H9 (cell line): ENCODE data around the gene ARPP21. TPM values are rescaled to one million over a fixed set of nuclear protein-coding genes. Genes with fewer than 3 reads are reported as not detected.

ENCODE experiments used
- DNase-seq: peaks from one replicate; pipeline ENCODE4 v3.0.0-alpha.2; 2017
- H2AFZ ChIP-seq: one replicate; pipeline ENCODE4 v1.6.1; 2013; ENCODE audit warnings: mild to moderate bottlenecking, low read length, control low read depth, moderate library complexity
- H2AK5ac ChIP-seq: 2 replicates; pipeline ENCODE4 v1.6.1; 2013; ENCODE audit warnings: low read length, control low read depth, mixed read lengths; ENCODE audit not compliant: insufficient read length
- H2BK120ac ChIP-seq: one replicate; pipeline ENCODE4 v1.6.1; 2013; ENCODE audit warnings: low read depth, mild to moderate bottlenecking, low read length, control low read depth, inconsistent platforms; ENCODE audit not compliant: poor library complexity, severe bottlenecking
- H2BK12ac ChIP-seq: 2 replicates; pipeline ENCODE4 v1.6.1; 2013; ENCODE audit warnings: low read length, control low read depth, mixed read lengths, low read depth; ENCODE audit not compliant: insufficient read length
- H2BK15ac ChIP-seq: 2 replicates; pipeline ENCODE4 v1.6.1; 2013; ENCODE audit warnings: low read depth, low read length, control low read depth
- H2BK20ac ChIP-seq: one replicate; pipeline ENCODE4 v1.6.1; 2013; ENCODE audit warnings: low read depth, mild to moderate bottlenecking, low read length, control low read depth, inconsistent platforms; ENCODE audit not compliant: poor library complexity, severe bottlenecking
- H2BK5ac ChIP-seq: 2 replicates; pipeline ENCODE4 v1.6.1; 2013; ENCODE audit warnings: low read length, control low read depth, mixed read lengths; ENCODE audit not compliant: insufficient read length
- H3K14ac ChIP-seq: 2 replicates; pipeline ENCODE4 v1.6.1; 2013; ENCODE audit warnings: low read length, control low read depth; ENCODE audit not compliant: insufficient read depth
- H3K18ac ChIP-seq: 2 replicates; pipeline ENCODE4 v1.6.1; 2013; ENCODE audit warnings: low read depth, mild to moderate bottlenecking, mixed read lengths, low read length, control low read depth; ENCODE audit not compliant: insufficient read length
- H3K23ac ChIP-seq: 2 replicates; pipeline ENCODE4 v1.6.1; 2013; ENCODE audit warnings: low read length, control low read depth, mixed read lengths, low read depth; ENCODE audit not compliant: insufficient read length
- H3K23me2 ChIP-seq: 2 replicates; pipeline ENCODE4 v1.6.1; 2013; ENCODE audit warnings: low read depth, mild to moderate bottlenecking, mixed read lengths, low read length, control low read depth; ENCODE audit not compliant: insufficient read length, poor library complexity, severe bottlenecking
- H3K27ac ChIP-seq: 2 replicates; pipeline ENCODE4 v1.5.1; 2013; ENCODE audit warnings: low read length, control low read depth, mixed read lengths, low read depth; ENCODE audit not compliant: insufficient read length
- H3K27me3 ChIP-seq: 2 replicates; pipeline ENCODE4 v1.6.1; 2013; ENCODE audit warnings: low read length, control low read depth, inconsistent platforms; ENCODE audit not compliant: insufficient read depth
- H3K4ac ChIP-seq: 2 replicates; pipeline ENCODE4 v1.6.1; 2013; ENCODE audit warnings: low read depth, mild to moderate bottlenecking, control low read depth, inconsistent platforms, low read length, moderate library complexity
- H3K4me1 ChIP-seq: 2 replicates; pipeline ENCODE4 v1.6.1; 2013; ENCODE audit warnings: low read length, control low read depth, inconsistent platforms; ENCODE audit not compliant: insufficient read depth
- H3K4me2 ChIP-seq: 2 replicates; pipeline ENCODE4 v1.6.1; 2013; ENCODE audit warnings: low read length, control low read depth, mixed read lengths; ENCODE audit not compliant: insufficient read length, insufficient read depth
- H3K56ac ChIP-seq: 2 replicates; pipeline ENCODE4 v1.6.1; 2013; ENCODE audit warnings: low read depth, mild to moderate bottlenecking, mixed read lengths, low read length, control low read depth; ENCODE audit not compliant: insufficient read length
- H3K79me1 ChIP-seq: 2 replicates; pipeline ENCODE4 v1.6.1; 2013; ENCODE audit warnings: low read depth, mild to moderate bottlenecking, moderate library complexity, low read length, control low read depth, inconsistent platforms; ENCODE audit not compliant: insufficient read depth, poor library complexity, severe bottlenecking
- H3K79me2 ChIP-seq: 2 replicates; pipeline ENCODE4 v1.6.1; 2013; ENCODE audit warnings: low read length, control low read depth, inconsistent platforms; ENCODE audit not compliant: insufficient read depth
- H3K9ac ChIP-seq: 2 replicates; pipeline ENCODE4 v1.6.1; 2013; ENCODE audit warnings: low read length, control low read depth, mixed read lengths; ENCODE audit not compliant: insufficient read length; ENCODE audit errors: extremely low read depth
- H3K9me3 ChIP-seq: one replicate; pipeline ENCODE4 v1.6.1; 2013; ENCODE audit warnings: low read depth, low read length, inconsistent platforms; ENCODE audit not compliant: control insufficient read depth
- H3T11ph ChIP-seq: one replicate; pipeline ENCODE4 v1.6.1; 2013; ENCODE audit warnings: mild to moderate bottlenecking, low read length, control low read depth, inconsistent platforms
- H4K20me1 ChIP-seq: one replicate; pipeline ENCODE4 v1.6.1; 2013; ENCODE audit not compliant: control insufficient read depth, insufficient read length, insufficient read depth
- H4K5ac ChIP-seq: 2 replicates; pipeline ENCODE4 v1.6.1; 2013; ENCODE audit warnings: low read depth, mild to moderate bottlenecking, mixed read lengths, low read length, control low read depth; ENCODE audit not compliant: insufficient read length
- H4K8ac ChIP-seq: replicated peaks from 2 replicates; pipeline ENCODE4 v1.6.1; 2013; ENCODE audit warnings: low read length, control low read depth, mixed read lengths, low read depth; ENCODE audit not compliant: insufficient read length
- H4K91ac ChIP-seq: 2 replicates; pipeline ENCODE4 v1.6.1; 2013; ENCODE audit warnings: low read depth, mild to moderate bottlenecking, moderate library complexity, mixed read lengths, low read length, control low read depth; ENCODE audit not compliant: insufficient read length
- H3K27ac Mint-ChIP-seq, 3 experiments: 2 replicates in 2 of 3; 3 replicates in 1 of 3; pipeline ENCODE4 v1.8.0; 2020 to 2021; ENCODE audit warnings: mixed read lengths in 3 of 3, mild to moderate bottlenecking in 1 of 3, moderate library complexity in 1 of 3
- H3K27me3 Mint-ChIP-seq: 2 replicates; pipeline ENCODE4 v1.8.0; 2021; ENCODE audit warnings: low read depth, mild to moderate bottlenecking, moderate library complexity, mixed read lengths
- H3K36me3 Mint-ChIP-seq, 3 experiments: 2 replicates in 2 of 3; 3 replicates in 1 of 3; pipeline ENCODE4 v1.8.0; 2020 to 2021; ENCODE audit warnings: low read depth in 3 of 3, mixed read lengths in 3 of 3; ENCODE audit not compliant: insufficient read depth in 1 of 3
- H3K4me1 Mint-ChIP-seq, 2 experiments: 2 replicates each; pipeline ENCODE4 v1.8.0; 2020; ENCODE audit warnings: mixed read lengths in 2 of 2
- H3K4me3 Mint-ChIP-seq, 2 experiments: 2 replicates in 1 of 2; 3 replicates in 1 of 2; pipeline ENCODE4 v1.8.0; 2020 to 2021; ENCODE audit warnings: mild to moderate bottlenecking in 2 of 2, mixed read lengths in 2 of 2, moderate library complexity in 1 of 2
- H3K9me3 Mint-ChIP-seq, 2 experiments: 2 replicates in 1 of 2; 3 replicates in 1 of 2; pipeline ENCODE4 v1.8.0; 2020; ENCODE audit warnings: mild to moderate bottlenecking in 2 of 2, mixed read lengths in 2 of 2, moderate library complexity in 1 of 2
- WGBS: extraction: QIAGEN DNeasy Blood & Tissue Kit; methylation state at CpG from one replicate; pipeline ENCODE4 v1.1.7; 2013; ENCODE audit warnings: missing lambda C conversion rate, low lambda C conversion rate, mixed read lengths; ENCODE audit not compliant: insufficient read length; ENCODE audit errors: extremely low coverage; 5-methylcytosine and 5-hydroxymethylcytosine counted together
- total RNA-seq: library from RNA; stranded (reverse); gene quantifications from 2 replicates; pipeline ENCODE4 v1.2.1, GENCODE V29; 2021
- TF ChIP-seq, protein P1 (sequence below): fragments of 200-600 bp; sonication (generic); conservative IDR thresholded peaks from 3 replicates; pipeline ENCODE4 v1.8.0; 2021; ENCODE audit warnings: antibody characterized with exemption, mild to moderate bottlenecking

Gene ARPP21
- total RNA-seq, 1 experiment from 2014 or later = not detected

GRCh38 chr3:35651851-35652250, 12.5 kb downstream of the ARPP21 start:
- Histone ChIP-seq H2BK15ac (no peak overlapping the region), H2AK5ac (no peak overlapping the region), H2BK5ac (no peak overlapping the region), H4K8ac (no peak overlapping the region), H4K5ac (no peak overlapping the region), H3K9ac (no peak overlapping the region), H4K20me1 (no peaks in the 10 kb centered on the region), H2BK120ac (no peak overlapping the region), H3K27ac (no peak overlapping the region), H3K4me2 (no peak overlapping the region), H3K18ac (no peak overlapping the region), H3T11ph (no peak overlapping the region), H3K56ac (no peak overlapping the region), H2AFZ (no peak overlapping the region), H3K4me1 (no peaks in the 10 kb centered on the region; the same call in 1 of the 2 replicates), H3K14ac (no peak overlapping the region), H3K79me1 (no peaks in the 10 kb centered on the region), H3K23ac (no peak overlapping the region), H3K23me2 (no peaks in the 10 kb centered on the region), H2BK20ac (no peak overlapping the region), H3K9me3 (no peaks in the 10 kb centered on the region), H4K91ac (no peak overlapping the region), H2BK12ac (no peak overlapping the region), H3K4ac (no peak overlapping the region), H3K27me3 (no peaks in the 10 kb centered on the region), H3K79me2 (no peaks in the 10 kb centered on the region)
- Mint-ChIP-seq H3K27me3 (no peaks in the 10 kb centered on the region), H3K36me3 (no peaks in the 10 kb centered on the region), H3K4me3 (no peak overlapping the region), H3K27ac (no peak overlapping the region), H3K9me3 (no peaks in the 10 kb centered on the region), H3K4me1 (no peaks in the 10 kb centered on the region)
- TF ChIP-seq, protein P1, sequence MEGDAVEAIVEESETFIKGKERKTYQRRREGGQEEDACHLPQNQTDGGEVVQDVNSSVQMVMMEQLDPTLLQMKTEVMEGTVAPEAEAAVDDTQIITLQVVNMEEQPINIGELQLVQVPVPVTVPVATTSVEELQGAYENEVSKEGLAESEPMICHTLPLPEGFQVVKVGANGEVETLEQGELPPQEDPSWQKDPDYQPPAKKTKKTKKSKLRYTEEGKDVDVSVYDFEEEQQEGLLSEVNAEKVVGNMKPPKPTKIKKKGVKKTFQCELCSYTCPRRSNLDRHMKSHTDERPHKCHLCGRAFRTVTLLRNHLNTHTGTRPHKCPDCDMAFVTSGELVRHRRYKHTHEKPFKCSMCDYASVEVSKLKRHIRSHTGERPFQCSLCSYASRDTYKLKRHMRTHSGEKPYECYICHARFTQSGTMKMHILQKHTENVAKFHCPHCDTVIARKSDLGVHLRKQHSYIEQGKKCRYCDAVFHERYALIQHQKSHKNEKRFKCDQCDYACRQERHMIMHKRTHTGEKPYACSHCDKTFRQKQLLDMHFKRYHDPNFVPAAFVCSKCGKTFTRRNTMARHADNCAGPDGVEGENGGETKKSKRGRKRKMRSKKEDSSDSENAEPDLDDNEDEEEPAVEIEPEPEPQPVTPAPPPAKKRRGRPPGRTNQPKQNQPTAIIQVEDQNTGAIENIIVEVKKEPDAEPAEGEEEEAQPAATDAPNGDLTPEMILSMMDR = no peak
- WGBS = no CpG with 5 or more reads among the region's 1 CpG
- no peak for DNase-seq
